NCI-H774 (cell line): ENCODE measurements around the gene PPP2R1A.
"Not testable (repeated sequence)": the region's sequence is repeated elsewhere in the genome, so short reads cannot be mapped to it uniquely, and the experiment has no call there.

ENCODE experiments used
- DNase-seq: peaks from one replicate; lab custom pipeline; 2025; lab: John Stamatoyannopoulos, UW

PPP2R1A gene

DNA sequence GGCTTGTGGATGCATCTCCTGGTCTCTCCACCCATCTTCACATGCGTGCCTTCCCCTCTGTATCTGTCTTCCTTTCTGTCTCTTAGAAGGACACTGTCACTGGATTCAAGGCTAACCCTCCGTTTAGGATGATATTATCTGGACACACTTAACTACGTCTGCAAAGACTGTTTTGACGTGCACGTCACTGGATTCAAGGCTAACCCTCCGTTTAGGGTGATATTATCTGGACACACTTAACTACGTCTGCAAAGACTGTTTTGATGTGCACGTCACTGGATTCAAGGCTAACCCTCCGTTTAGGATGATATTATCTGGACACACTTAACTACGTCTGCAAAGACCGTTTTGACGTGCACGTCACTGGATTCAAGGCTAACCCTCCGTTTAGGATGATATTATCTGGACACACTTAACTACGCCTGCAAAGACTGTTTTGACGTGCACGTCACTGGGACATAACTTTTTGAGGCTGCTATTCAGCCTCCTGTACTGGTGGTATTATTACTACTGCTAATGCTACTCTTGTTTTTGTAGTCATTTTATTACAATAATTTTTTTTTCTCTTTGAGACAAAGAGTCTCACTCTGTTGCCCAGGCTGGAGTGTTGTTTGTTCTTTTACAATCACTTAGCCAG is 11.0 kb downstream of the PPP2R1A start:
- DNase-seq, result not testable (repeated sequence)

GRCh38 chr19:52206481-52206880 is 16.6 kb downstream of the PPP2R1A start:
- DNase-seq, result no peak

- DNase-seq, result no peak
Observed at GRCh38 chr19:52211203-52211602, 21.4 kb downstream of the PPP2R1A start.

DNA sequence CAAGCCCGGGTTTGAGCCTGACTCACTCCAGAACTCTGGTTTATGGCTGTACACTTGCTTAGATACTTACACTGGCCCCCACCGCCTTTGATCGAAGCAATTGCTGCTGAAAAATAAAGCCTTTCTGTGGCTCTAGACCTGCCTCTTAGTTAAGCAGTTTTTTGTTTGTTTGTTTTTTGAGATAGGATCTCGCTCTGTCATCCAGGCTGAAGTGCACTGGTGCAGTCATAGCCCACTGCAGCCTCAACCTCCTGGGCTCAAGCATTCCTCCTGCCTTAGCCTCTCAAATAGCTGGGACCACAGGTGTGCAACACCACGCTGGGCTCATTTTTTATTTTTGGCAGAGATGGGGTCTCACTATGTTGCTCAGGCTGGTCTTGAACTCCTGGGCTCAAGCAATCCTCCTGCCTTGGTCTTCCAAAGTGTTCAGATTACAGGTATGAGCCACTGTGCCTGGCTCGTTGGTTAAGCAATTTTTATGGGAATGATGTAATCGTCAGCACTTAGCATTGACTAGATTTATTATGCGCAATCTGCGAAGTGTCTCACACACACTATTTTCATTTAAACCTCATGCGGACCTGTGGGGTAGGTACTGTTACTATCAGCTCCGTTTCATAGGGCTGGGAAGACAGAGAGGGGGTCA is 22.2 kb downstream of the PPP2R1A start:
- DNase-seq, result no peak

DNA sequence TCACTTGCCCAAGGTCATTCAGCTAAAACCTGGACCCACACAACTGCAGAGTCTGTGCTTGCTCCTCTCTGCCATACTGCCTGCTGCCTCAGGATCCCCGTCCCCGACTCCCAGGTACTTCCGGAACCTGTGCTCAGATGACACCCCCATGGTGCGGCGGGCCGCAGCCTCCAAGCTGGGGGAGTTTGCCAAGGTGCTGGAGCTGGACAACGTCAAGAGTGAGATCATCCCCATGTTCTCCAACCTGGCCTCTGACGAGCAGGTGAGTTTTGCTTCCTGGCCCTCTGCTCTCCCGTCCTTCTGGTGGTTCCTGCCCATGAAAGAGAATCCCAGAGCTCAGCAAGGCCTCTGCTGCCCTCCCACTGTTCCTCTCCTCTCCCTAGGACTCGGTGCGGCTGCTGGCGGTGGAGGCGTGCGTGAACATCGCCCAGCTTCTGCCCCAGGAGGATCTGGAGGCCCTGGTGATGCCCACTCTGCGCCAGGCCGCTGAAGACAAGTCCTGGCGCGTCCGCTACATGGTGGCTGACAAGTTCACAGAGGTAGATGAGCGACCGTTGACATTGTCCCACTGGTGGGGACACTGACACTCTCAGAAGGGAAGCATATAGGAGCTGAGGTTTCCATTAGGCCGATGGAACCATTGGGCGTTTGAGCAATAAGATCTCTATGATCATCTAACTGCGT is 22.9 kb downstream of the PPP2R1A start:
- no peak for DNase-seq

- no peak for DNase-seq
Observed at GRCh38 chr19:52214241-52214640, 24.4 kb downstream of the PPP2R1A start.

GRCh38 chr19:52216401-52216800 is 26.5 kb downstream of the PPP2R1A start:
- no peak for DNase-seq

DNA sequence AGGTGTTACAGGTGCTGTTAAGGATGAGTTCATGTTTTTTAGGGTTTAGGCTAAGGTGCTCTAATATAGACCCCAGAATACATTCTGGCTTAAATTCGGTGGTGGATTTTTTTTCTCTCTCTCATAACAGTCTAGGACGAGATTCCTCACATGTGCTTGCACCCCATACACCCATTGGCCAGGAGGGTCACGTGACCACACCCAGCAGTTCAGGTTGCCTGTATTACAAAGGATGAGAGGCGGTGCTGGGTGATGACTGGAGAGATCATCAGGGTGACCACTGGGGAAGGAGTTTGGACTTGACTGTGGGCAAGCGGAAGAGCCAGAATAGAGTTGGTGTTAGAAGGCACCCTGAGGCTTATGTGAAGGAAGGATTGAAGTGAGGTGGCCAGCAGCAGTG is 27.7 kb downstream of the PPP2R1A start:
- no peak for DNase-seq

DNA sequence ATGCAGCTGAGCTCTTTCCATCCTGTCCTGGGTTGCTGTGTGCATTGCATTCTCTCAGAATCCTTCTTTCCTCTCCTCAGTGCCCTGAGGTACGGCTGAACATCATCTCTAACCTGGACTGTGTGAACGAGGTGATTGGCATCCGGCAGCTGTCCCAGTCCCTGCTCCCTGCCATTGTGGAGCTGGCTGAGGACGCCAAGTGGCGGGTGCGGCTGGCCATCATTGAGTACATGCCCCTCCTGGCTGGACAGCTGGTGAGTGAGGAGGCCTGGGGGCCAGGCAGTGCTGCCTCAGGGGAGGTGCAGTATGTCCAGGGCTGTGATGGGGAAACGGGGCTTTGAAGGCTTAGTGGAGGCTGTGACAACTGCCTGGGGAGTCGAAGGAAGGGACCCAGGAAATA is 29.8 kb downstream of the PPP2R1A start:
- no peak for DNase-seq

DNA sequence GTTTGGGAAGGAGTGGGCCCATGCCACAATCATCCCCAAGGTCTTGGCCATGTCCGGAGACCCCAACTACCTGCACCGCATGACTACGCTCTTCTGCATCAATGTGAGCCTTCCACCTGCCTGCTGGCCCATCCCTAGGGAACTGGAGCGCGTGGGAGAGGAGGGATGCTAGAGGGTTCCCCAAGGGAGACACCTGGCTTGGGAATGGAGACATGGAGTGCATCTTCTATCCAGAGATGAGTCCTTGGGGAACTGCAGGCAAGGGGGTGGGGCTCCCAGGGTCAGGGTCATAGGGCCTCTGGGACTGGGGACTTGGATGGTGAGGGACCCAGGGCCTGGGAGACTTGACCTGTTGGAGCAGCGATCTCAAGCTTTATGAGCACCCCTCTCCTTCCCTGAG is 31.2 kb downstream of the PPP2R1A start:
- DNase-seq, result no peak

- DNase-seq, result no peak
Observed at GRCh38 chr19:52221831-52222375, 32.1 kb downstream of the PPP2R1A start.

DNA sequence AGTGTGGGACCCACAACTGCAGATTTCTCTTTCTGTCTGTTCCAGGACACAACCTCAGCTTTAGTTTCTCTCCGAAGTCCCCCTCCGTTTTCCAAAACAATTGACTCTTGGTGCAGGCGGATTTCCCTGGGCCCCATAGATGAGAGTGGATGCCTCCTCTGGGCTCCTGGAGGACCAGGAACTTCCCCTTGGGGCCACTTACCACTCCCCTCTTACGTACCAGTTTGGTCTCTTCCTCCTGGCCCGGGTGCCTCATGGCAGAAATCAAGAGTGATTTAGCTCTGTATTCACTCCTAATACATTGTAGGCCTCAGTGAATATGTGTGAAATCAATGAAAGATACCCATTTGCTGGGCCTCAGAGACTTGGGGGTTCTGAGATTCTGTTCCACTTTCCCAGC is 34.4 kb downstream of the PPP2R1A start:
- no peak for DNase-seq

DNA sequence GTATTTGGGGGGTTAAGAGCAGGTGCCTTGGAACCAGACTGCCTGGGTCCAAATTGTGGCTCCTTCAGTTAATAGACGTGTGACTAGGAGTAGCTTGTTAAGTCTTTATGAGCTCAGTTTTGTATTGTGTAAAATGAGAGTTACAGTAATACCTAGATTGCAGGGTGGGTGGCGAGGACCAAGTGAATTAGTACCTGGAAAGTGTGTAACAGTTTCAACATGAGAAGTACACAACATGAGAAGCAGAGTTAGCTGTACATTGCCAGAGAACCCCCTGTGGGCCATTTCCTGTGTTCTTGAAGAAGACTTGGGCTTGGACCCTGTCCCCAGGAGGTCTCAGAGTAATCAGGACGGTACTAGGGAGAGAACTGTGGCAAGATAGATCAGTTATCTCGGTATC is 36.8 kb downstream of the PPP2R1A start:
- DNase-seq, result no peak

DNA sequence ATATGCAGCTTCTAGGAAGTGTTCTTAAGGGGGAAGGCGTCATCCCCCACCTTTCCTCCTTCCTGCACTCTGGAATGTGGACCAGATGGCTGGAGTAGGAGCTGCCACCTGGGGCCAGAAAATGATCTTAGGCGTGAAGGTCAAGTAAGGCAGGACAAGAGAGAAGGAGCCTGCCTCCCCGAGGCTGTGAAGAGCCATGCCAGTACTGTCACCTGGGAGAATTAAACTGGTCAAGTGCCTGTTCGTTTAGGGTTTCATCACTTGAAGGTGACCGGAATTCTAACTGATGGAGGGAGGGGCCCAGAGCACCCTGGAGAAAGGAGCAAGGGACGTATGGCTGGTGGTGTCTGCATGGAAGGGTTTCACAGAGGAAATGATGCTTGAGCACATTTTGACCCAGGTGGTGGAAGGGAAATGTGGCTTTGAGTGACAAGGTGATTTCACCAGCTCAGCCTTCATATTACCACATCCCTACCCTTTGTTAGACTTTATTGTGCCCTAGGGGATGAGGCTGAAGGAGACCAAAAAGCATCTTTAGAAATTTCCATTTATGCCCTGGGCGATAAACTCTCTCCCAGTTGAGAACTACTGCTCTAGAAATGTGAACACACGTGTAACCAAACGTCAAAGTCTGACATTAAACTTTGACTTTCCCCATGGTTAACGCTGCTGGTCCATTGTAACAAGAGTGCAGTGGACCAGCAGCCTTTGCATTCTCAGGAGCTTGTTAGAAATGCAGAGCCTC is 37.5 kb downstream of the PPP2R1A start:
- no peak for DNase-seq

DNA sequence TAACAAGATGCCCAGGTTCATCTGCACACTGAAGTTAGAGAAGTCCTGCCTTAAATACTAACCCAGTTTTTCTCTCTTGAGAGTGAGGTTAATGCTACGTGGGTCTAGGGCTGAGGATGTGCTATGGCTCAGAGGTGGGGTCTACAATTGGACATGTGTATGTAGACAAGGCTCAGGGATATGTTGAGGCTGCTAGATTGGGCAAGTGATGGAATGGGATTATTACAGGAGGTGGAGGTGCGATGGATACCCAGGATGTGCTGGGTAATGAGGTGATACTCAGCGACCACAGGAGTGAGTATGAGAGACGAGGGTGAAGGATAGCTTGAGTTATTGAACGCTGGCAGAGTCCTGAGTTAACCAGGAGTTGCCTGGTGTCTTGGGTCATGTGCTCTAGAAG is 38.1 kb downstream of the PPP2R1A start:
- no peak for DNase-seq

DNA sequence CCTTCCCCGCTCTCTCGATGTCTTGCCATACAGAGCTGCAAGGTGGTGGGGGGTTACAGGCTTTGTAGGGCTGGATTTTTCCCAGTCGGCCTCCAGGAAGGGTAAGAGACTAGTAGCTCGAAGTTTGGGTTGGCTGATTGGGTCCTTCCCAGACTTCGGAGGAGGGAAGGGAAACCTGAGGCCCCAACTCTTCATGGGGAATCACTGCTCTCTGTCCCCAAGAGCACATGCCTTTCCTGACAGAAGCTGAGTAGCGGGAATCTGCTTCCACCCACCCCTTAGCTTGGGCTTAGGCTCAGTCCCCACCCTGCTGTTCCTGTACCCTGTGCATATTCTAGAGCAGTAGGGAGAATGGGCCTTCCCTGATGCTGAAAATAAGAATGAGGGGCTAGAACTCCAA is 39.7 kb downstream of the PPP2R1A start:
- DNase-seq, result no peak

DNA sequence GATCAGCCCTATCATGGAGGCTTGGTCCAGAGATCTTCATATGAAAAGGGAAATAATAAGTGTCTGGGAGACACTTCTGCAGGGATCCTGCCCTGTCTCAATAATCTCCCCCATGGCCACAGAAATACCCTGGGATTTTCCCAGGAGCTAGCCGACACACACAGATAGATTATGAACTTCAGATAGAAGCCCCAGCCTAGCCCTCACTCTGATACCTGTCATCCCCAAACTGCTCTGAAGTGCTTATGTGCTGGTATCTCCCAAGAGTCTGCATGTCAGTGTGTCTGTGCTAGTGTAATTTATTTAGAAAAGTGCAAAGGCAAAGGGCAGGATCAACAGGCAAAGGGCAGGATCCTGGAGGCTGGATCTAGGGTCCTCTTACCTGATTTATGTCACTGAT is 40.8 kb downstream of the PPP2R1A start:
- DNase-seq, result no peak

- no peak for DNase-seq
Observed at GRCh38 chr19:52231154-52231910, 41.5 kb downstream of the PPP2R1A start.

DNA sequence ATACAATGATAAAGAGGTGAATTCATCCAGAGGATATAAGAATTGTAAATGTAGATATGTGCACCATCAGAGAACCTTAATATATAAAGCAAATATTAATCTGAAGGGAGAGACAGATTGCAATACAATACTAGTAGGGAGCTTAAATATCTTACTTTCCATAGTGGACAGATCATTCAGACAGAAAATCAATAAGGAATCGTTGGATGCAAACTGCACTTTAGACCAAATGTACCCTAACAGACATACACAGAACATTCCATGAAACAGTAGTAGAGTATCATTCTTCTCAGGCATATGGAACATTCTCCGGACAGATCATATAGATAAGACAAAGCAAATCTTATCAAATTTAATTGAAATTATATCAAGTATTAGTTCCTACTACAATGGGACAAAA is 44.6 kb downstream of the PPP2R1A start:
- DNase-seq, result no peak

GRCh38 chr19:52237197-52237596 is 47.3 kb downstream of the PPP2R1A start:
- DNase-seq, result no peak

DNA sequence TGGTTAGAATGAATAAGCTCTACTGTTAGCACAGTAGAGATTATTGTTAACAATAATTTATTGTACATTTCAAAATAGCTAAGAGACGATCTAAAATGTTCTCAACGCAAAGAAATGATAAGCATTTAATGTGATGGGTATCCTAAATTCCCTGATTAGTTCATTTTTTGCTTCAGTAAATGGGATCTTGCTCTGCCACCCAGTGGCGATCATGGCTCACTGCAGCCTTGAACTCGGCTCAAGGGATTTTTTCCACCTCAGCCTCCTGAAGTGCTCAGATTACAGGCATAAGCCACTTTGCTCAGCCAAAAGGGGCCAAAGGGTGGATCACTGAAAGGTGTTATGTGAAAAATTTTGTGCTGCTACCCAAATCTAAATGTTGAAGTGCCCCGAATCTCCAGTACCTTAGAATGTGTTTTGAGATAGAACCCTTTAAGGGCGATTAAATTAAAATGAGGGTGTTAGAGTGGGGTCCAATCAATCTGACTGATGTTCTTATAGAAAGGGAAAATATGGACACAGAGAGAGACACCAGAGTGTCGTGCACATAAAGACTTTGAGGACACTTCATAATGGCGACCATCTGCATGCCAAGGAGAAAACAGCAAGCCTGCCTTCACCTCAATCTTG is 48.0 kb downstream of the PPP2R1A start:
- peak; percentile 22 for DNase-seq
